GM19395 (cell line): ENCODE measurements around the gene FRMD5.

ENCODE experiments used
- ATAC-seq: cut with Tn5 transposase; IDR thresholded peaks from one replicate; pipeline ENCODE4 v1.9.1; 2021; ENCODE audit warnings: mild to moderate bottlenecking, moderate library complexity; ENCODE audit not compliant: unreplicated experiment

FRMD5 gene

DNA sequence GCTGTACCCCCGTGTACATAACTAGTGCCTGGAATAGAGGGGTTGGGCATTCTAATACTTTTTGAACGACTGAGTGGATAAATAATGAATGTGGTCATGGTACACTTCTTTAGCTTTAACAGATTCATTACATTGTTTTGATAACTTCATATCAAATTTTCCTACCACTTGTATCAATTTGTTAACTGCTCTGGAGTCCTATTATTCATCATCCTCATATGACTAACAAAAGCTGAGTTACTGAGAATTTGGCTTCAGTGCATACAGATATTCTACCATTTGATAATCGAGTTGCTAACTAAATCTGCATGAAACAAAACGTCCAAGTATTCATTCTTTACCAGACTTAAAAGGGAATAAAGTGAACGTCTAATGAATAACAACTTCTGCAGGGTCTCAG lies 31.7 kb downstream of the FRMD5 start:
- ATAC-seq: no peak

DNA sequence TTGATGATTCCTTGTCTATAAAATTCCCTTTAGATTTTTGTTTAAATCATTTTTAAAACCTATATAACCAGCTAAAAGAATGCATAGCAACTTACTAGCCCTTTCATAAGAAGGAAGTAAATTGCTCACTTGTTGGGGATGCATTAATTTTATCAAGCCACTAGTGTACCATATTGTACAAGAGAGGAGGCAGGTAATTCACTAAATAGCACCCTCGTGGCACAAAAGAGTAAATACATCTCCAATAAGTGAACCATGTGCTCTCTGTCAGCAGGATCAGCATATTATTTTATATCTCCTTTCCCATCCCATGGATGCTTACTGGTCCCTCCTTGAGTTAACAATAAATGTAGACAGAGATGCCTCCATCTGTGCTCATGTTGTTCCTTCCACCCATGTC lies 34.3 kb downstream of the FRMD5 start:
- ATAC-seq: no peak

DNA sequence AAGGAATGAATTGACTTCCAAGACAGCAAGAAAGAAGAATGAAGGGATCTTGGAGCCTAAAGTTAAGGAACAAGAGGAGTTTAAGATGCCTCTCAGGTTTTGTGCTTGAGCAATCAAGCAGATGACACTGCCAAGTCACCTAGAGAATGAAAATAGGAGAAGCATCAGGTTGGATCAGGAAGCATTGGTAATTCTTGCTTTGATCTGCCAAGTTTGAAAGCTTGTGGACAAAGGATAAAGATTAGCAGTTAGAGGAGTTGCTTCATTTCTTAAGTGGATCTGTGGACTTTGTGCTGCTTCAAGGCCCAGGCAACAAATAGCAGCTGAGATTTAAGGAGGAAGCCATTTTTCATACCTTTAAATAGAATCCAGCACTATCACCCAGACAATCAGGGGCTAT lies 35.6 kb downstream of the FRMD5 start:
- no peak for ATAC-seq

DNA sequence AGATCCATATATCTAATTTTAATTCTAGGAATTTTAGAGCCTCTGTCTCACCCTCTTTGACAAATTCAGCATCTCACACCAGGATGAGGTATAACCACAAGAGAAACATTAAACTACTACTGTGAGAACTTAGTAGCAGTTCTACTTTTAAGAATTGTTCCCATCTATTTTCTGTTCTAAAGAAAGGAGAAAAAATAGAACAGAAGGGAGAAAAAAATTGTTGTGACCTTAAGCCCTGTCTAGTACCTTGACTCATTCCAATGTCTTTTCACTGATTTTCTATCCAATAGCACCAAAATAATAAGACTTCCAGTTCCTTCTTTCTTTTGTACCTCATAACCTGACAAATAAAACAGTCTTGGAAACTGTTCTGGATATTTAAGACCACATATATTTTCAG lies 37.0 kb downstream of the FRMD5 start:
- ATAC-seq: no peak

DNA sequence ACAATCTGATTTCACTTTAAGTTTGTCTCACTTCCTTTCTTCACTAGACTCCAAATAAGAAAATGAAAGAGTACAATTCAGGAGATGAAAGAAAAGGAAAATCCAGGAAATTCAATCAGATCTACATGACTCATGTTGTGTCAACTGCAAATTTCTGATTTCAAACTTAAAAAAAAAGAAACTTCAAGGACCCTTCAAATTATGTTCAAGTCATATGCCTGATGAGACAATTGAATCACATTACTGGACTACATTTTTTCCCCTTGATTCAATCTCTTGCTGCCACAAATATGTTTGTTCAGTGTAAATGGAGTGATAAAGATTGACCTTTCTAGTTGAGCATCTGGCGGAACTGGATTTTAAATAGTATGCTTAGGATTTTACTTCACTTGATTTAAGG lies 37.4 kb downstream of the FRMD5 start:
- no peak for ATAC-seq

DNA sequence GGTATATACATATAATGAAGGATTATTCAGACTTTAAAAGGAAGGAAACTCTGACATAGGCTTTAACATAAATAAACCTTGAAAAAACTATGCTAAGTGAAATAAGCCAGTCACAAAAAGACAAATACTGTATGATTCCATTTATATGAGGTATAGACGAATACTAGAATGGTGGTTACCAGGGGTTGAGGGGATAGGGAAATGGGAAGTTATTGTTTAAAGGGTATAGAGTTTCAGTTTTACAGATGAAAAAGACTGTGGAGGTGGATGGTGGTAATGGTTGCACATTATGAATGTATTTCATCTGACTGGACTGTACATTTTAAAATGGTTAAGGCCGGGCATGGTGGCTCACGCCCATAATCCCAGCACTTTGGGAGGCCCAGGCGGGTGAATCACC lies 41.7 kb downstream of the FRMD5 start:
- no peak for ATAC-seq

DNA sequence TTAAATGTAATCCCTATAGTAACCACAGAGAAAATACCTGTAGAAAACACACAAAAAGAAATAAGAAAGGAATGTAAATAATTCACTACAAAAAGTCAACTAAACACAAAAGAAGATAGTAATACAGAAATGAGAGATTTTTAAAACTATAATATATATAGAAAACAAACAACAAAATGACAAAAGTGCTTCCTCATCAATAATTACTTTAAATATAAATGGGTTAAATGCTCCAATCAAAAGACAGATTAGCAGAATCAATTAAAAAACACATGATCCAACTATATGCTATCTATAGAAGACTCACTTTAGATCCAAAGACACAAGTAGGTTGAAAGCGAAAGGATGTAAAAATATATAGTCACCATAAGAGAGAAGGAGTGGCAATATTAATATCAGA lies 45.8 kb downstream of the FRMD5 start:
- ATAC-seq: no peak

DNA sequence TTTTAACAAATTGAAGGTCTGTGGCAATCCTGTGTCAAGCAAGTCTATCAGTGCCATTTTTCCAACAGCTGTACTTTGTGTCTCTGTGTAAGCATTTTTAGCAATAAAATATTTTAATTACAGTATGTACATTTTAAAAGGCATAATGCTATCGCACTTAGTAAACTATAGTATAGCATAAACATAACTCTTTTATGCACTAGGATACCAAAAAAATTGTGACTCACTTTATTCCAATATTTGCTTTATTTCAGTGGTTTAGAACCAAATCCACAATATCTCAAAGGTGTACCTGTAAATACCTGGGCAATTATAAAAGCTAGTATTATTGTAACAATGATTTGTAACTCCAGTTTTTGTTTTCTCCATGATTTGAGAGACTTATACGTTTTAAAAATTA lies 46.5 kb downstream of the FRMD5 start:
- ATAC-seq: no peak

DNA sequence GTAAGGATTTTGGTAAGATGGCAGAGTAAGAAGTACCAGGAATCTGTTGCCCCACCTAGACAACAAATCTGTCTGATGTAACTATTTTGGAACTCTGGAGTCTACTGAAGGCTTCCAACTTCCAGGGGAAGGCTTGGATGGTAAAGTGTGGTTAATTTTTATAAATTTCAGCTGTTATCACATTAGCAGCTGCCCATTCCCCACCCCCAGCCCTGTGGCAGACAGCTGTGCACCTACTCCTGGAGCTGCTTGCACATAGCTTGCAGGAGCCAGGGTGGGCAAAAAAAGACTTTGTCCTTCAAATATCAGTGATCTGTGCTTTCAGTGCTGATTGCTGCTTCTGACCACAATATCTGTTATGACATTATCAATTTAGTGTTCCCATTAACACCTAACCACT lies 47.4 kb downstream of the FRMD5 start:
- no peak for ATAC-seq

DNA sequence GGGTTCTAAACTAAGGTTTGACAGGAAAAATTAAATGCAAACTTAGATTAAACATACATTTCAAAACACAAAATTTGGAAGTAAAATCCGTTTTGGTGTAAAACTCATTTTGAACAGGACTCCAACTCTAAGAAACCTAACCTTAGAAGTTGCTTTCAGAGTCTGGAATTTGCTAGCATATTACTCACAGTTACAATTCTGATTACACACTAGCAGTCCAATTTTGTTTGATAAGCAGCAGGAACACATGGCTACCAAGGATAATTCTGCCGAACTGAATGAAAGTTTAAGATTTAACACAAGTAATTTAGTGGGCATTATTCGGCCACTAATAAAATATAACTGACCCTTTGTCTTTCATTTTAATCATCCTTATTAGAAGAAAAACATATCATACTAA lies 49.6 kb downstream of the FRMD5 start:
- ATAC-seq: no peak

DNA sequence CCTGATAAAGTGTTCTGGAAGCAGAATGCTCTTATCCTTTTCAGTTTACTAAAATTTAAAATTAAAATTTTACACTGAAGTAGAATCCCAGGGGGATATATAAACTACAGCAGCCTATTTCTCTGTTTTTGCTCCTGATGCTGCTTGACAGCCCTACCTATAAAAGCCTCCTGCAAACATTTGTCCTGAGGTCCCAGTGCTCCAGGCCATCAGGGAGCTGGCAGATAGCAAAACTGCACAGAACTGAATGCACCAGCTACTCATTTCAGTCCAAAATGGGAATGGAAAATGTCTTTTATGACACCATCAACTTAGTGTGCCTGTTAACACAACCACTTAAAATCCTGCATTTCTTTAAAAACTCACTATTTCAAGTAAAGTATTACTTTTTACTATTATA lies 50.1 kb downstream of the FRMD5 start:
- no peak for ATAC-seq

DNA sequence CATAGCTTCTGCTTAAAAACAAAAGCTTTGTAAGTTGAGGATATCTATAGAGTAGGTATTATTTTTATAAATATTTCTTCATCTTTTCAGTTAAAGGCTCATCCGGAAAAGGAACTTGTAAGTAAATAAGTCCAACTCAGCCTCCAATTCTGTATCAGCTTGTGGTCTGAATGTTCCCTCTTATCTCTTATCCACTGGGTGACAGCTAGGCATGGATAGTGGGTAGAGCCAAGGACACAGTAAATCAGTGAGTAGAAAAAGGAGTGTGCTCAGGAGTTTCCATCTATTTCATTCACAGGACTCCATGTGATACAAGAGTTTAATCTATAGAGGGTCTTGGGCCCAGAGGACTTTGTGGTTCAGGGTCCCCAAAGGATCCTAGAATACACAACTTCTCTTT lies 50.9 kb downstream of the FRMD5 start:
- no peak for ATAC-seq

DNA sequence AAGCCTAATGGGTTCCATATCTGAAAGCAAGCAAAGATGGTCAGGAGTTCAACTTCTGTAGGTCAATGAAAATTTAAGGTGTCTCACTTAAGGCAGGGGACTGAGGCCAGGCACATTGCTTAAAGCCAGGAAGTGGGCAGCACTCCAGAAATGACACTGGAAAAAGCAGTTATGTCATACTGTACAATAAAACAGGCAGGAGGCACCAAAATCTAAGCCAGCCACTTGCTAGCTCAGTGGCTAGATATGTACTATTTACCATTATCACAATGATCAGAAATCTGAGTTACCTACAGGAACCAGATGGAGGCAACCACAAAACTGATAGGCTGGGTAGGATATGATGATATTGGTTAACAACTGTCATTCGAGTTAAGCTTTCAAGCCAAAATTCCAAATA lies 57.3 kb downstream of the FRMD5 start:
- ATAC-seq: no peak

DNA sequence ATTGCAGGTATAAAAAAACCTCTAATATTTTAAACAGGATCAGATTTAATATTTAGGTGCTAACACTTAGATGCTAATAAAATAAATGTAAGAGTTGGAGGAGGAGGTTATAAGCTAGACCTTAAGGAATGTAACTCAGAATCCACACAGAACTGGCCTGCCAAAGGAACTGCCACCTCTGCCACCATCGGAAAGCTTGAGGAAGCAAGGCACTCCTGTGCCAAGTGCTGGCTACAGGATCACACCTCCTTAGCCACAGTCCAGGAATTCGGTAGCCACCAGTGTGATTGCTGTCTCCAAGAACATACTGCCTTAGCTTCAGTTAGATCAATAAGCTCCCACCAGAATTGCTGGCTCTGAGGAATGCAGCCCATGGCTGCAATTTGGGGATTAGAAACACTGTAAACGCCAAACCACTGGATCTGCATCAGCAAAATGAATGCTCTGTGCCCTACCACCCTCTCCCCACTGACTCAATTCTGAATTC lies 58.0 kb downstream of the FRMD5 start:
- no peak for ATAC-seq

DNA sequence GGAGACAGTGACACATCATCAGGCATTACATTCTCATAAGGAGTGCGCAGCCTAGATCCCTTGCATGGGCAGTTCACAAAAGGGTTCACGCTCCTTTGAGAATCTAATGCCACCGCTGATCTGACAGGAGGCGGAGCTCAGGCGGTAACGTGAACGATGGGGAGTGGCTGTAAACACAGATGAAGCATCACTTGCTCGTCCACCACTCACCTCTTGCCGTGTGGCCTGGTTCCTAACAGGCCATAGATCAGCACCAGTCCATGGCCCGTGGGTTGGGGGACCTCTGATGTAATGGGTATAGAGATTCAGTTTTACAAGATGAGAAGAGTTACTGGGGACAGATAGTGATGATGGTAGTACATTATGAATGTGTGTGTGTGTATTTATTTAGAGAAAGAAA lies 63.0 kb downstream of the FRMD5 start:
- ATAC-seq: no peak

DNA sequence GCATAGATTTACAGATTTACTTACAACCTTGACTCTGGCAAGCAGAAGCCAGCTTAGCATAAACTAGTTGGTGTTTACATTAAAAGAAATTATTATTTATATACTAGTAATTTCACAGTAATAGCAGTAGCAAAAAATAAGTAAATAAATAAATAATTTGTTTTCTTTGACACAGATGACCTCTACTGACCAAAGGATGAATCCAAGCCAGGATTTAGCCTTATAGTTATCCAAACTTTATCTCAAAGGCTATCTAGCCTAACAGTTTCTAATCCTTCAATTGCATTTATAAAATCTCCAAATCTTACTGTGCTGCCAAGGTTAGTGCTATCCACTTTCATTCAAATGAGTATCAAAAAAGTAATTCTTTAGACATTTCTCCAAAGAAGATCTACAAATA lies 64.3 kb downstream of the FRMD5 start:
- no peak for ATAC-seq

DNA sequence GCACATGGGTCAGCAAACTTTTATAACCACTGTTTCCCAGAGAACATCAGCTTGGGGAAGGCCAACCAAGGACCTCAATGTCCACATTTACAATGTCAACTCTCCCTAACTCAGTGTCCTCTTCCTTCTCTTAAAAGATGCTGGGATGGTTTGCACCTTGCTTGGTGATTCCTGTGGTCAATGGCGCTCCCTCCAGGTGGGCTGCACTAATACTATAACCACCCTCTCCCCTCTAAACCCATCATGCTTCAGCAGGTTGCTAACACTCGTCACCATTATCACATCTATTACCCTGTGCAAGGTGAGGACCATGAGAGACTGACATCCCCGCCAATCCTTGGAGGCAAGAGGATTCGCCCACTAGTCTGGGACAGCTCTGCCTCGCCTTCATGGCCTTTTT lies 65.2 kb downstream of the FRMD5 start:
- ATAC-seq: no peak

DNA sequence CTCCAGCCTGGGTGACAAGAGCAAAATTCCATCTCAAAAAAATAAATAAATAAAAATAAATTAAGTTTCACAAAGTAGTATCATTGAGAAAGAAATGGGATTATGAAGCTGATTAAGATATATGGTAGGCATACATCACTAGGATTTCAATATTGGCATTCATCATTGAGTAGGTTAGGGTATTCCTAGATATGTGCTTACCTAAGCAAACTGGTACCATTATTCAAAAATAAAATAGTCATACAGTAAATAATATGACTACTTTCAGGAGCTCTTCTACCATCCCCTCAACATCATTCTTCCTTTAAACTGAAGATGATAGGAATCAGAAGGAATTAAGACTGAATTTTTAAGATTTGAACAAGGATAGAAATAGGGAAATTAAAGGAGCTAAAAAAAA lies 66.6 kb downstream of the FRMD5 start:
- ATAC-seq: no peak

DNA sequence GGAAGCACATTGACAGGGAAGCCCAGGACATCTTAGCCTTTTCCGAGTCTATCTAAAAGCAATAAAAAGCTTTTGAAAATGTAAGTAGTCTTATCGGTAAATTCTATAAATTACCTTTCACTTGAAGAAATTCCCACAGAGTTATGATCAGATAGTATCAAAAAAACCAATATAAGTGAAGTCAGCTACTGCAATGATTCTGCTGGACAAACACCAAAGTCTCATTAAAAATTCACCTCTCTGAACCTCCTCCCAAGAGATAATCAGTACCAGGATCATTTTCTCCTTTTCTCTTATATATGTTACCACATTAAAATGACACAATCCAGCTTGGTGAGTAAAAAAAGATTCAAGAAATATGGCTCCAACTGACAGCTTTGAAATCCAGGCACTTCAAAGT lies 69.2 kb downstream of the FRMD5 start:
- ATAC-seq: no peak

DNA sequence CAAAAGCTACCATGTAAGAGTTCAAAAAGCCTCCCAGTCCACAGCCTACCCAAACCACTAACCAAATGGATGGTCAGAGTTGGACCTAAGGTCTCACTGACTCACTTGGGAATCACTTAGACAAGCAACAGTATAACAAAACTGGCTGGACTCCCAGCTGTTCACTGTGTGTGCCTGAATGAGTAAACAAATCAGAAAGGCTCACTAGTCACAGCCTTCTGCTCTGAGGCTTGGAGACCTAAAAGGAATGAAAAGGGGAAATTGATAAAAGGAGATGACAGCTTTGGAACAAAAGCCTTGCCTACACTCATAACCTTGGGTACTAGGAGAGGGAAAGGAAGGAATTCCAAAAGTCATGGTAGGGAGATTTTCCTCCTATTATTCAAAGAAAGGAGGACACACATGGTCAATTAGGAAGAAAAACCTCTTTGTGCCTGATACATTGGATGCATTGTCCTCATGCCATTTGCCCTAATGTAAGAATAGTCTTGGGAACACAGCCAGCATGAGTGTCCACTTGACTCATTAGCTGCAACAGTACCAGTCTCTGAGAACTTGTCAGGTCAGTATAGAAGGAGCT lies 92.3 kb downstream of the FRMD5 start:
- no peak for ATAC-seq

DNA sequence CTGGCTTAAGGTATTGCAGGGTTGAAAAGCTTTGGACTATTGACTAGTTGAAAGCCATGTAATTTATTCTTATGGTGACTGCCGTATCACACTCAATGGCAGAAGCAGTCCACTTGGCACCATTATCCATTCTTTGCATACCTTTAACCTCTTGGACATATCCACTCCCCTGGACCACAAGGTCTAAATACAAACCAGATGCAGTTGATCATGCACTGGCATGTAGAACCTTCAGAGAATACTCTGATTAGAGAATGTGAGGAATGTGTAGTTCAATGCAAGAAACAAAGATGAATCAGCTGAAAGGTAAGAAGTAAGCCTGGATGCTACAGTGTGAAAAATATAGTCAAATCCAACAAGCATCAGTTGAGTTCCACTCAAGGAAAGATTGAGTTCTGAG lies 93.1 kb downstream of the FRMD5 start:
- ATAC-seq: no peak

DNA sequence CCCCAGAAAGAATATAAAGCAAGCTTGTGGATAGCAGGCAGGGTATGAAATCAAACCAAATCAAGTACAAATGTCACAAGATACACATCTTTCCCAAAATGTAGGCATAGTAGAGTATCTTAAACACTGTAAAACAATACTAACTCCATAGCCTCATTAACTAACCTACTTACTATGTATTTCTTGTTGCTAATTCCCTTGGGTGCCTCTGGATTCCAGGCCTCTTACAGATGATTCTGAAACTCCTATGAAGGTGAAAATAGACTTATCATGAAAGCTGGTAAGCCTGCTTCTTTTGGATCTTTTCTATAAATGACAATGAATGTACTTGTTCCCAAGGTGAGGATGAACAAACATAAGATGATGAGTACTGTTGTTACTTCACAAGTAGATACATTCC lies 93.8 kb downstream of the FRMD5 start:
- ATAC-seq: no peak

DNA sequence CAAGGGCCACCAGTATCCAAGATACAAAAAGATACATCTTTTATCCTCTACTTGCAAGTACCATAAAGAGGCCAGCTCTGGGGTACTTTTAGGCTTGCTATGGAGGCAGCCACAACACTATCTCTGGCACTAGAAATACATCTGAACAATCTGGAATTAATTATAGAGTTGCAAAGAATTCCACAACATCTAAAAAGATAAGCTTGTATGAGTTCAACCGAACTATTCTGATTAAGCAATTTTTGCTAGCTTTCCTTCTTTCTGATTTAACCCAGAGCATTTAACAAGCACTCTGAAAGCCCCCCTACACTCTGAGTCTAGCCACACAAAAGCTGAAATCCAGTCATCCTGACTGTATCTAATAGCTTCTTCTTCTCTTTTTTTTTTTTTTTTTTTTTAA lies 95.4 kb downstream of the FRMD5 start:
- no peak for ATAC-seq

DNA sequence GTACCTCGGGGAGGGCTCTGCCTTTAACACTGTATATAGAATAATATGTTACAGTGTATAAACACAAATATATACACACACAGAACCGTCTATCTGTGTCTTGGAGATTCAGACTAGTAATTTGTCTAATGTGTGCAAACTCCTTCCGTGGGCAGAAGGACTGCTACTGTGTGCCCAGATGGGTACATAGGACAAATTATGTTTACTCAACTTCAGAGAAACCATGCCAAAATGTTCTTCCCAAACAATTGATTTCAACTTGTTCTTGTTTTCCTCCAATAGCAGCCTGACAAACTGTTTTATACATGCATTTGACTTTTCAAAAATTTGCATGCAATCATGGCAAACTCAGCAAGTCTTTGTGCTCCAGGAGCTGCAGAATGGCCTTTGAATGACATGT lies 97.5 kb downstream of the FRMD5 start:
- no peak for ATAC-seq
